Measurements from ENCODE around the gene MYBPC3.

DNA sequence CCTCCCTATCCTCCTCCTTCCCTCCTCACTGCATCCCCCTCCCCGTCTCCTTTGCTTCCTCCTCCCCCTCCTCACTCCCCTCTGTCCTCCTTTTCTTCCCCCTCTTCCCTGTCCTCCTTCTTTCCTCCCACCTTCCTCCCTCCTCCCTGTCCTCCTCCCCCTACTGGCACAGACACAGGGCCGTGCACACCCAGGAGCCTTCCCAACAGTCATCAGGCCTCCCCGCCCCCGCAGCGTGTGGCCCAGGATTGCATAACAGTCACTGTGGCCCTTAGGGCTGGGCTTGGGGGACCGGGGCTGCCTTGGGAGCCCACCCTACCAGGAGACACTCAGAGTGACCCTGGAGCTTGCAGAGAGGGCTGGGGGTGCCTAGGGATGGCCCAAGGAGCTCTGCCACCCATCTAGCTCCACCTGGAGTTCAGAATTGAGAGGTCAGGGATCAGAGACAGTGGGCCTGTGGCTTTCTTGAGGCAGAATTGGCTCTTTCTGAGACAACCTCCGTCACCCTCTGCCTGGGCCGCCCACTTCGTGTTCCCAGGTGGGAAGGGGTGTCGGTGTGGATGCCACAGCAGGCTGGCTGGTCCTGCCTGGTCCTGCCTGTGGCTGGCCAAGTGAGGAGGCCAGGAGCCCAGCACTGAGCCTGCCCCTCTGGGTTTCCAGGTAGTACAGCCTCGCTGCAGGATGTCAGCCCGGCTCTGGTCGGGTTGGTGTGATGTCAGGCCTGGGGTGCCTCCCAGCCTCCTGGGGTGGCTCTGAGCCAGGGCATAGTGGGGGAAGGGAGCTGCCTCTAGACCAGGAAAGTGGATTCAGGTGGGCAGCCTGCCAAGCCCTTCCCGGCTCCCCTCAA, 24.2 kb upstream of the MYBPC3 start:
- TF ChIP-seq, protein P1, sequence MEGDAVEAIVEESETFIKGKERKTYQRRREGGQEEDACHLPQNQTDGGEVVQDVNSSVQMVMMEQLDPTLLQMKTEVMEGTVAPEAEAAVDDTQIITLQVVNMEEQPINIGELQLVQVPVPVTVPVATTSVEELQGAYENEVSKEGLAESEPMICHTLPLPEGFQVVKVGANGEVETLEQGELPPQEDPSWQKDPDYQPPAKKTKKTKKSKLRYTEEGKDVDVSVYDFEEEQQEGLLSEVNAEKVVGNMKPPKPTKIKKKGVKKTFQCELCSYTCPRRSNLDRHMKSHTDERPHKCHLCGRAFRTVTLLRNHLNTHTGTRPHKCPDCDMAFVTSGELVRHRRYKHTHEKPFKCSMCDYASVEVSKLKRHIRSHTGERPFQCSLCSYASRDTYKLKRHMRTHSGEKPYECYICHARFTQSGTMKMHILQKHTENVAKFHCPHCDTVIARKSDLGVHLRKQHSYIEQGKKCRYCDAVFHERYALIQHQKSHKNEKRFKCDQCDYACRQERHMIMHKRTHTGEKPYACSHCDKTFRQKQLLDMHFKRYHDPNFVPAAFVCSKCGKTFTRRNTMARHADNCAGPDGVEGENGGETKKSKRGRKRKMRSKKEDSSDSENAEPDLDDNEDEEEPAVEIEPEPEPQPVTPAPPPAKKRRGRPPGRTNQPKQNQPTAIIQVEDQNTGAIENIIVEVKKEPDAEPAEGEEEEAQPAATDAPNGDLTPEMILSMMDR (conservative IDR thresholded peaks at IDR 0.05 in 1 of 2, IDR thresholded peaks at IDR 0.05 in 1 of 2; ENCODE audit: low read depth in 1 of 2, low read length in 2 of 2): no peak
- no peak for TF ChIP-seq EZH2 (IDR thresholded peaks at IDR 0.05; ENCODE audit: low read length, missing control alignments)
